Forelimb muscle (tissue), 1 donor: ENCODE data around the gene NUP62. TPM values are rescaled to one million over a fixed set of nuclear protein-coding genes. Genes with fewer than 3 reads are reported as not detected.
"Not testable (repeated sequence)": the region's sequence is repeated elsewhere in the genome, so short reads cannot be mapped to it uniquely, and the experiment has no call there.

Experiments
- DNase-seq: peaks from one replicate; pipeline ENCODE4 v3.0.0-alpha.2; 2013; ENCODE audit warnings: low read depth
- polyA plus RNA-seq: library from polyadenylated mRNA; unstranded; fragments of 120-200 nt; gene quantifications from one replicate; pipeline ENCODE4 v1.2.1, GENCODE V29; 2013; ENCODE audit not compliant: insufficient read length

Gene NUP62
- polyA plus RNA-seq, 1 donor = 52.7 TPM

DNA sequence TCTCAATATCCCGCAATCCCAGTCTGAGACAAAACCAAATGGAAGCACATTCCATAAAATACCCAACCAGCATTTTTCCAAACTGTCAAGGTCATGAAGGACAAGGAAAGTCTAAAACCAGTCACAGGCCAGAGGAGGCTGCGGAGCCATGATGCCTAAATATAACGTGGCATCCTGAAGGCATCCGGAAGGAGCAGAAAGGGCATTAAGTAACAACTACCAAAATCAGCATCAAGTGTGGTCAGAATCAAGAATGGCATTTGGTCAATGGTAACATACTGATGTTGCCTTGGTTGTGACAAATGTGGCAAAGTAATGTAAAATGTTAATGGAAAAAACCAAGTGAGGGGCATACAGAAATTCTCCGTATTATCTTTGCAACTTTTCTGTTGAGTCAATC lies 3.8 kb downstream of the NUP62 start:
- DNase-seq = no peak

DNA sequence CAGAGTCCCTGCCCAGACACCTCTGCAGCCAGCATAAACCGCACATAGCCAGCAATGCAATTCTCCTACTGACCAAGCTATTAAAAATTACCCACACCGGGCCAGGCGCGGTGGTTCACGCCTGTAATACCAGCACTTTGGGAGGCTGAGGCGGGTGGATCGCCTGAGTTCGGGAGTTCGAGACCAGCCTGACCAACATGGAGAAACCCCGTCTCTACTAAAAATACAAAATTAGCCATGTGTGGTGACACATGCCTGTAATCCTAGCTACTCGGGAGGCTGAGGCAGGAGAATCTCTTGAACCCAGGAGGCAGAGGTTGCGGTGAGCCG lies 4.5 kb downstream of the NUP62 start:
- DNase-seq = not testable (repeated sequence)

DNA sequence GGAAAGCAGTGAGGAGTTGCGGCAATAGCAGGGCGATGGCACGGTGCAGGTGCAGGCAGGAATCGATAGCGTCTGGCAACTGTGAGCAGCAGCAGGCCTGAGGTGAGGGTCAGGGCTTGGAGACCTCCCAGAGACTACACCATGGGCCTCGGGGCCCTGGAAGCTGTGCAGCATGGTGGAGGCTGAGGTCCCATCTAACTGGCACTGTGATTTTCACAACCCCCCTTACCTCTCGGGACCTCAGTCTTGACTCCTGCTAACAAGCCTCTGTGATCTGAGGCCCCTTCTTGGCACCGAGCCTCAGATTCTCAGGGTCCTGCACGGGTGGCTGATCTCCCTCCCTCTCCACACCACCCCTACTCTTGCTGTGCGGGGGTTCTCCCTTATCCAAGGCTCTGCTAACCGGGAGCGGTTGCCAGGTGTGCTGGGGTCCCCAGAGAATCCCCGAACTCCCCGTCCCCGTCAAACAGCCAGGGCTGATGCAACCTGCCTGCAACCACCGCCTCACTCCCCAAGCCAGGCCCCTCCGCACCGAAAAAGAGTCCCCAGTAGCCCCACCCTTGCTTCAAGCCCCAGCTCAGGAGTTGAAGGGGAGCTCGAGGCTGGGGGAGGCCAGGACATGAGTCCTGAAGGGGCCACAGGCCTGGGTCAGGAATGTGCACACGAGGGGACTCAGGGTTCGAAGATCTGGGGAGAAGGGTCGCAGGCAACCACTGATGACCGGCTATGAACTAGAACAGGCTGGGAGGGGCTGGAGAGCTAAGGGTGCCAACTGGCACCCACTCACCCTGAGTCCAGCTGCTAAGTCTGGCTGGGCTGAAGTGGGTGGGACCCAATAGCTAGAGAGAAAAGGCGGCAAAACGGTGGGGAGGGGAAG lies 5.1 kb downstream of the NUP62 start:
- DNase-seq = no peak

DNA sequence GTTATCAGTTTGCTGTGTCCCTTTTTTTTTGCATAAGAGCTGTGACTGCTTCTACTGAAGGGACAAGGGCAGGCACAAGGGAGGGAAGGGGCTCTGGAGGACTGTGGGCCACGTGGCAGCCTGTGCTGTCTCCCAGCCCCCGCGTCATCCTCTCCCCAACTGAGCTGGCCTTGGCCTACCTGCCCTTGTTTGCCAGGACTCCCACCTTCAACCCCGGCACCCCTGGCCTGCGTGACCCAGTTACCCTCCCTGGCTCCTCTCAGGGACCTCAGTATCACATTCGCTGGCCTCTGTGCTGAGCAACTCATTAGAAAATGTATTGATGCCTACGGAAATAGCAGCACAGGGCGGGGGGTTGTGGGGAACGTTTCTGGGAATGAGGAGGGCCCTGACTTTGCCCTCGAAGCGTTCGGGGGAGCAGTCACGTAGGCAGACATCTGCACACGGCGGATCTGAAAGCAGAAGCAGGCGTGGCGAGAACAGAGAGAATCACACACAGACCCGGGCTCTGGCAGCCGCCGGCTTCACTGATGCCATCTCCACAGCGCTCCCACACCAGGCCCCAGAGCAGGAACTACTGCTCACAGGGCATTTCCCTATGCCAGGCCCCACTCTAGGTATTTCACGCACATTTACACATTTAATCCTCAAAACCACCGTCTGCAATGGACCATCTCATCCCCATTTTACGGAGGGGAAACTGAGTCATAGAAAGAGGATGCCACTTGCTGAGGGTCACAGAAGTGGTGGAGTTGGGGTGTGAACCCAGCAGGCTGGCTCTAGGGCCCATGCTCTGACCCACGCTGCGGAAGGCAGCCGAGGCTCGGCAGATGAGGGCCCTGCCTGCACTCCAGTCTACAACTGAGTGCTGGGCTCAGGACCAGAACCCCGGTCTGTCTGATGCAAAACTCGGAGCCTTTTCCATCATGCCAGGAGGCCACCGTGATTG lies 6.0 kb downstream of the NUP62 start:
- no peak for DNase-seq

DNA sequence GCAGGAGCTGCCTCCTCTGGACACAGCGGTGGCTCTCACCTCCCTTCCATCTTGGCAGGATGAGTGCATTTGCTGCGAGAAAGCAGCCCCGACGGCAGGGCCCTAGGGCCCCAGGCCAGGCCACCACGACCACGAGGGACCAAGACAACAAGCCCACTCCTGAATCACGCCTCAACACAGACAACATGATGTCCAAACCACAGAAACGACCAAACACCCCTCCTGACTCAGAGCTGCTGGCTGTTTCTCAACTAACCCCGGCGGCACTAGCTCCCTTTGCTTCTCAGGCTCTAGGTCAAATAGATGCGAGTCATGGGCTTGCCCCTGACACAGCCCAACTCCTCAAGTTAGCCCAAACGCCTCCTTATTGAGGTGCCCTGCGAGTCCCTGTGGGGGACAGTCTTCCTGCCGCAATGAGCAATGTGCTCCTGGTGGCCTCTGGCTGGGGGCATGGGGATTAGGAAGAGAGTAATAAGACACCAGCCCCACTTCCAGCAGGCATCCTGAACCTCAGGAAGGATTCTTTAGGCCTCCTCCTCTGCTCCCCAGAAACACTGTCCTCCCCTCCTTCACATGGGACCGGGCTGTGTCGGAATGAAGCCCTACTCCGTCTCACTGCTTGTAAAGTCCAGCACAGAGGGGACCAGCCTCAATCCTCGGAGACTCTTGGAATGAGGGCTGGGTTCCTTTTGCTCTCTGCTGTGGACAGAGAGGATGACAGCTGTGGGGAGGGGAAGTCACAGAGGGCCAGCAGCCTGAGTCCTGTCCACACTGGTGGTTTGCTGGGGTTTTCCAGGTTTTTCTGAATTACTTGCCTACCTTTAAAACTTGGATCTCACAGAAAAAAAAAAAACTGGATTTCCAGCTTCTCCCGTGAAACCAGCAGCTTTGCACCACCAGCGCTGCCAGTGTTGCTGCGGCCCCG lies 7.2 kb downstream of the NUP62 start:
- no peak for DNase-seq

DNA sequence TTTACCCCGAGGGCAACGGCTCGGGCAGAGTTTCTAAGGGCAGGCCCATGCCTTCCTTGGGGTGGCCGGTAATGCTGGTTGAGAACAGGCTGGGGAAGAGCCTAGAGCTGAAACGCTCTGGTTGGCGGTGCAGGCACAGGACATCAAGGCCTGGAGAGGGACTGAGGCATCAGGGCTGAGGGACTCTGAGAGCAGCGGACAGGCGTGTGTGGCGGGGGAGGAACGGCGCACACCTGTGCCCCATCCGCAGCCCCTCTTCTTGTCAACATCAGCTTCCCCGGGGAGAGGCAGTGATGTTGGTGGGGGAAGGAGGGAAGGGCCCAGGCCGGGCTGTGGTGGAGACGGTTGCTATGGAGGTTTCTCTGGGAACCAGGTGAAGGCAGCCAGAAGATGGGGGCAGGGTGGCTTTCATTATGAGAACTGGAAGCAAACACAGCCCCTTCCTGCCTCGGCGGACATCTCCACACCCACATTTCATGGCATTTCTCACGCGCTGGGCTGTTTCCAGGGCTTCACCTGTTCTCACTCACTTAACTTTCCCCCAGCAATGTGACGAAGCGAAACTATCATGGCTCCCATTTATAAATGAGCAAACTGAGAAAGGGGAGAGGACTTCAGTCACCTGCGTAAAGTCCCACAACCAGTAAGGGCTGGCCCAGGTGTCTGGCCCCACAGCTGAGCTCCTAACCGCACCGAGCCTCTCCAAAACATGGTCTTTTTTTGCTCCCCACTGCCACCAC lies 8.5 kb downstream of the NUP62 start:
- no peak for DNase-seq

DNA sequence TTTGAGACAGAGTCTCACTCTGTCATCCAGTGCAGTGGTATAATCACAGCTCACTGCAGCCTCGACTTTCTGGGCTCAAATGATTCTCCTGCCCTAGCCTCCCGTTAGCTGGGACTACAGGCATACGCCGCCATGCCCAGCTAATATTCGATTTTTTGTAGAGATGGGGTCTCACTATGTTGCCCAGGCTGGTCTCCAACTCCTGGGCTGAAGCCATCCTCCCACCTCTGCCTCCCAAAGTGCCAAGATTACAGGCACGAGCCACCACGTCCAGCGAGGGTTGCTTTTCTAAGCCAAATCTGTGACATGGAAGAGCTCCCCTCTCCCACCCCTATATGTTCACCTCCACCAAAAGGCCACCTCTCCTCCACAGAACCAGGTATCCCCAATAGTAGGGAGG lies 11.2 kb downstream of the NUP62 start:
- no peak for DNase-seq

DNA sequence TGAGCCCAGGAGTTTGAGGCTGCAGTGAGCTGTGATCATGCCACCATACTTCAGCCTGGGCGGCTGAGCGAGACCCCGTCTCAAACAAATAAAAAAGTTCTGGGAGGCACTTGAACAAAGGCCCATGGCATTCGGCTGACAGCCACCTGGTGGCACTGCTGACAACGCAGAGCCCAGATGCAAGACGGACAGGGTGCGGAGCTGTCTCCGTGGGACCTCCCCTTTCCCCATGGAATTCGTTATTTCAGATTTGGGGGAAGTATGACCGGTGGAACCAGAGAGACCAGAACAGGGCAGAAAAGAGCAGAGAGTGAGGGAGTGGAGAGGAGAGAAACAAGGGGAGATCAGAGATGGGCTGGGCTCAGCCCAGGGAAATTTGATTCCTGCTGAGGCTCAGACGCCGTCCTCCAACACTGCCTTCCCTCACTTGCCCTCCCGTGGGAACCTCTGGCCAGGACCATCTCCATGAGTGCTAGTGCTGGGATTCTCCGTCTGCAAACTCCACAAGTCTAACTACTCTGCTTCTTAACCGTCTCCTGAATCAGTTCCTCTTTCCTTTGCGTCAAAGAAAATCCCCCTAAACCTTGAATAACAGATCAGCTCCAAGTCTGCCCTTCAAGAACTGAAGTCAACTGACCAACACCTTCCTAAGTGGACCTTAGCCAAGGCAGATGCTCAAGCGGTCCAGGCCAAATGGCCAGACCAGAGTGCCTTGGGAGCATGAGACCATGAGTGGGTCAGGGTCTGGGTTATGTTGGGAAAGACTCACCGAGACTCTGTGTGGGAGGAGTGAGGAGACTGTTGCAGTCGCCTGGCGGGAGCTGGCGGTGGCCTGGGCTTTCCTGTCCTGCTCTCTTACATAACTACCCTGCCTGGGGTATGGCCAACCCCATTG lies 12.2 kb downstream of the NUP62 start:
- DNase-seq = no peak

DNA sequence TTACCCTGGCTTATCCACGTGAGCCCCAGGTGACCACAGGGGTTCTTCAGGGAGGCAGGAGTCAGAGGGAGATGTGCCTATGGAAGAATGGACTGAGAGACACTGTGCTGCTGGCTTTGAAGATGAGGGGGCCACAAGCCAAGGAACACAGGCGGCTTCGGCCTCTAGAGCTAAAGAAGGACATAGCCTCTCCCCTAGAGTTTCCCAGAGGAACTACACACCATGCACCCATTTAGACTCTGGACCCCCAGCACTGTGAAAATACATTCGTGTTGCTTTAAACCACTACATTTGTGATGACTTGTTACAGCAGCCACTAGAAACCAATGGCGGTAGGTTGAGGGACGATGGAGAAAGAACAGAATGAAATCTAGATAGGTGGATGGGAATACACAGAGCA lies 14.0 kb downstream of the NUP62 start:
- DNase-seq = no peak

DNA sequence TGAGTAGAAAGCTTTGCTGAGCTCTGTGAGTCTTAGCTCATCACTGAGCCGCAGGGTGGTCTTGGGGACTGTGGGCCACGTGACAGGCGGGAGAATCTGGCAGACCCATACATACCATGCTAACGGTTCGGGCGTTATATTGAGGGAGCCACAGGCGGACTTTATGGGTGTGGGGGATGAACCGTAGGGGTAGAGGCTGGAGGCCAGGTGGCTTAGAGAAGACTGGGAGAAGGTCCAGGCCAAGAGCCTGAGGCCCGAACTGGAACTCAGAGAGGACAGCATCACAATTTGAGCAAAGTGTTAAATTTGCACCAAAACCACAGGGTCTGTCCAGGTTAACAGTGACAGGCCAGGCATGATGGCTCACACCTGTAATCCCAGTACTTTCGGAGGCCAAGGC lies 15.6 kb downstream of the NUP62 start:
- no peak for DNase-seq

DNA sequence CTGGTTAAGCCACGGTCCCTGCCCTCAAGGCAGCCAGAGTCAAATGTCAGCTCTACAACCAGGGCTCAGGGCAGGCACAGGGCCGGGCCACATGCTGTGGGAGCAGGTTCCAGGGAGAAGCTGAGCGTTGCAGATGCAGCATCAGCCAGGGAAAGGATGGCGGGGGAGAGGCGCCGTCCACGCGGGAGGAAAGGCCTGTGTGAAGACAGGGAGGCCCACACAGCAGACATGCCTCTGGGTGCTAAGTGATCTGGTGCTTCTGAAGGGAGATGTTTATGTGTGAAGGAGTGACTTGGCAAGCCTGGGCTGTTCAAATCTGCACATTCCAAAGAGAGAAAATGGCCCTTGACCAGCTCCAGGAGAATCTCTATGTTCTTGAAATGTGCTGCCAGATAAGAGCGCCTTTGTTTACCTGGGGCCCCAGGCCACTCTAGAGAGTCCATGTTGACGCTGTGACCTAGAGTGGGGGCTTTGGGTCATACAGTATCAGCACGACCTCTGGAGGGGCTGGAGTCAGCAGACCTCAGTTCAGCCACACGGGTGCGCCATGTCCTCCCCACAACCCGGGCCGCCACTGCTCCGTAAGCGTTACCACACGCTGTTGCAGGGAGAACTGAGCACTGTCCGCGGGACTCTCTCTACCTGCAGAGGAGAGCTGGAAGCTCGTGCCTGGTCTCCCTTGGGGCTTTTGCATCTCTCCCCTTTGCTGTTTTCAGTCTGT lies 16.2 kb downstream of the NUP62 start:
- no peak for DNase-seq

DNA sequence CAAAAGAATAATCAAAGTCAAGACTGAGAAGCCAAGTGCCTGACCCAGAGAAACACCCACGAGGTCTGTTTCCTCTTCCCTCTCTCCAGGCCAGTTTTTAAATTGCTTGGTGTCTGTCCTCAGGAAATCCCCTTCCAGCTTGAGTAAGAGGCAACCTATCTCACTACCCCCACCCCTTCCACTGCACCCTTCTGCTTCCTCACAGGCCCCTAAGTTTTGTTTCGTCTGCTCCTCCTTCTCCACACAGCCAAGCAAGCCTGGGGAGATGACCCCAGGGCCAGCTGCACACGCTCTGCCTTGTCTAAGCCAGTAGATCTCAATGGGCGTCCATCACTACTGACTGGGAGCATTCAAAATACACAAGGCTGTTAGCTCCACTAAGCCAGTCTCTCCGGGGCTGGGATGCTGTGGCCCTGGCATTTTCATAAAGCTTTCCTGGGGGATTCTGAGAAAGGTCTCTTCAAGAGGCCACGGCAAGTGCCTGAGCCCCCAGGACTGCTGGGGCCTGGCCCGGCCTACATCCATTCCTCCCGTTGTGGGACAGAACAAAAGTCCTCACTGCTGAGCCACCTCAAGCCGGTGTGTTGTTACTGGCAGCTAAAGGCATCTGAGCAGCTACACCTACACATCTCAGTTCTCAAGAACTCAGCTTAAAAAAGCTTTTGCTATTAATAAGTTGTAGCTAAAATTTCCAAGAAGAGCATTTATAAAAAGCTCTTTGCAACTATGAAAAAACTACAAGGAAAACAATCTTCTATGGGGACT lies 17.7 kb downstream of the NUP62 start:
- DNase-seq = no peak

DNA sequence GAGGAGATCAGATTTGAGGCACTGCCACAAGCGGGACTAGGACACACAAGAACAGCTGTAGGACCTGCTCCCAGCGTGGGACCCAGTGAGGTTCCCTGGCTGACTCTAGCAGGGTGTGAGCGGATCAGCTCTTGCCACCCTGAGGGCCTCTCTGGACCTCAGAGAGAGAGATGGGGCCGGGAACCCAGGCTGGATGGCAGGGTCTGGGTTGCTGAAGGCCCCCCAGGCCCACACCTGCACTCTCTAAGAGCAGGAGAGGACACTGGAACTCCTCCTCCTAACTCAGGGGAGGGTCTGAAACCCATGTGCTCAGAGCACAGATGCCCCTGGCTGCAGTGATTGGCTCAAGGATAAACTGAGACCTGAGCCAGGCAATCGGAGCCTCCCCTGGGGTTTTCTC lies 19.1 kb downstream of the NUP62 start:
- no peak for DNase-seq

DNA sequence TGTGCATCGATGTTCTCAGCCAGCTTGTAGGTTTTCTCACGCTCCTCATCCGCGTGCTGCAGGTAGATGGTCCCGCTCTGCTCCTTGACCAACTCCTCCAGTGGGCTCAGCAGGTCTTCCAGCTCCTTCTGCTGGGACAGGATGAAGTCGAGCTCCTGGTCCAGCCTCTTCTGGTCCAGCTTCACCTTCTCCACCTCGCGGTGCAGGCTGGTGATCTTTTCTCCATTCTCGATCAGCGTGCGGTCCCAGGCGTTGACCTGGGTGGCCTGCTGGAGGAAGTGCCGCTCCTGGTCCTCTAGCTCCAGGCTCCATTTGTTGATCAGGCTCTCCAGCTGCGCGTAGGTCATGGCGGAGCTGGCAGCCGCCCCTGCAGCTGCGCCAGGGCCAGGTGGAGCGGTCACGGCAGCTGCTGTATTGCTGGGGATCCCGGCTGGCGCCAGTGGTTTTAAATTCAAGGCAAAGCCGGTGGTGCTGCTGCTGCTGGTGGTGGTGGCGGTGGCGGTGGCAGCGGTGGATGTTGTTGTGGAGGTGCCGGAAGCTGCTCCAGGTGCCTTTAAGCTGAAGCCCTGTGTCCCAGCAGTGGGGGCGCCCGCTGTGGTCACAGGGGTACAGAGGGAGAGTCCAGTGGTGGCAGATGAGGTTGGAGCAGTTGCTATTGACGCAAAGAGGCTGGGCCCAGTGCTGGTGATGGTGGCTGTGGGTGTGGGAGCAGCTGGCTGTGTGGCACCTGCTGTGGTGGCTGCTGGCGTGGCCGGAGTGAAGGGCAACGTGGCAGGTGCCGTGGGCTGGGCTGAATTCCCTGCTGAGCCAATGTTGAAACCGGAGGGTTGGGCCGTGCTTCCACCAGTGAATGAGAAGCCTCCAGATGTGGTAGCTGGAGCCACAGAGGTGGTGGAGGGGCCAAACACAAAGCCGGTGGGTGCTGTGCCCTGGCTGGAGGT lies 20.6 kb downstream of the NUP62 start:
- DNase-seq = no peak

DNA sequence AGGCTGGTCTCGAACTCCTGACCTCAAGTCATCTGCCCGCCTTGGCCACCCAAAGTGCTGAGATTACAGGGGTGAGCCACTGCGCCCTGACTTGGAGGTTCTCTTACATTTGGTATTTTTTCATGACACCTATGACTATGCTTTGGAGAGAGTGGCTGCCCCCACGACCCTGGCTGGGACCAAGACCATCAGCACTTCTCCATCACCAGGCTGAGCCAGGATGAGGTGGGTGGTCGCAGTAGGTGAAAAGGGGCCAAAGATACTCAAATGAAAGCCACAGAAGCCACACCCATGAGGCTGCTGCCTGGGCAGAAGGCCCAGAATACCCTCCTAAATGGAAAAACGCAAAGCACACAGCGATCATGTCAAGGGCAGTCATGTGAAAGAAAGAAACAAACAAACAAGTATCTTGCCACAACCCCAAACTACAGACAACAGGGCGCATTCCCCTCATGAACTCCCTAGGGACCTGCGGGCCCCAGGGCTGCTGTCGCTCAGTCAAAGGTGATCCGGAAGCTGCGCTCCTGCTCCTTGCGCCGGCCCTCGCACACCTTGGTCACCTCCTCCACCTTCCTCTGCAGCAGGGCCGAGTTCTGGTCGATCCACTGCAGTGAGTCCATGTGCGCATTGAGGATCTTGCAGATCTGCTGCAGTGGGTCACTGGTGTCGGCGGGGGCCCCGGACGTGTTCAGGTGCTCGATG lies 21.4 kb downstream of the NUP62 start:
- DNase-seq = no peak

DNA sequence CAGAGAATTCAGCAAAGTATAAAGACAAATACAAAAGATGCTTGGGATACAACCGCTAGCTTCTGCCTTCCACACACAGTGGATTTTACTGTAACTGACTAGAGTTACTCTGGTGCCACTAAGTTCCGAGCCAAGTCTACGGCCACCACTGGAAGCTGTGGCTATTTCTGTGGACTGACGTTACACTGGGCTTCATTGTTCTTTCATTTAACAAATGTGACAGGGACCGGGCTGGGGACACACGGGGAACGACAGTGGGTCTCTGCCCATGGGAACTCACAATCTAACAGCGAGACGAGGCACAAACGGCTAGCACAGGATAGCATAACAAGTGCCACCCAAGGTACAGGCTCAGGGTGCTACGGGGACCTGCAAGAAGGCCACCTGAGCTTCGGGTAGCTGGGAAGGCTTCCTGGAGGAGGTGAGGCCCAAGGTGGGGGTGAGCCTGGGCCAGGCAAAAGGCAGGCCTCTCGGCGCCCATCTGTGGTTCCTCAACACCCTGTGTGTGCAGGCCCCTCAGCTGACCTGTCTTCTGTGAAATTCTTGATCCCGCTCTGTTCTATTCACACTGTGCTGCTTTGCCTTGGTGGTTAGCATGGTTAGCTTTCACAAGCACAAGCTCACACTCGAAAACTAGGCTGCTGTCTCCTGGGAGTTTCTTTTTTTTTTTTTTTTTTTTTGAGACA lies 22.3 kb downstream of the NUP62 start:
- no peak for DNase-seq
